Subcutaneous adipose tissue (tissue), 4 donors: ENCODE data around the gene TTLL10. TPM values are rescaled to one million over a fixed set of nuclear protein-coding genes. Genes with fewer than 3 reads are reported as not detected.

Experiments used
- CTCF ChIP-seq: fragments of 450-650 bp; IDR thresholded peaks from one replicate; pipeline ENCODE4 v1.5.1; 2016; ENCODE audit warnings: low read depth, mild to moderate bottlenecking, control low read depth, antibody characterized with exemption, moderate library complexity
- total RNA-seq, 4 donors: library from RNA; depleted of rRNA; stranded (reverse); fragments of >200 nt; gene quantifications; one replicate each; pipeline ENCODE4 v1.1.0, GENCODE V29; 2016

The TTLL10 gene
- total RNA-seq, 4 donors from 2014 or later: 0.19 TPM; not detected in 3

- TF ChIP-seq CTCF: no peak
These were observed 11.6 kb downstream of the TTLL10 start for GRCh38 chr1:1185101-1185765.

- TF ChIP-seq CTCF: no peak
These were observed 14.3 kb downstream of the TTLL10 start for GRCh38 chr1:1187938-1188337.

- TF ChIP-seq CTCF: no peak
These were observed 15.4 kb downstream of the TTLL10 start for GRCh38 chr1:1189111-1189510.

GRCh38 chr1:1191734-1192133 lies 18.1 kb downstream of the TTLL10 start:
- no peak for TF ChIP-seq CTCF

- TF ChIP-seq CTCF: no peak
These were observed 21.0 kb downstream of the TTLL10 start for GRCh38 chr1:1194723-1195122.

GRCh38 chr1:1196431-1197187 lies 22.9 kb downstream of the TTLL10 start:
- no peak for TF ChIP-seq CTCF

- no peak for TF ChIP-seq CTCF
These were observed 23.5 kb downstream of the TTLL10 start for GRCh38 chr1:1197188-1197500.
